Progenitor cell of endocrine pancreas (in vitro differentiated cells): ENCODE data around the gene RABEP1. TPM values are rescaled to one million over a fixed set of nuclear protein-coding genes. Genes with fewer than 3 reads are reported as not detected.
"Not testable (repeated sequence)": the region's sequence is repeated elsewhere in the genome, so short reads cannot be mapped to it uniquely, and the experiment has no call there.

Source experiments
- DNase-seq: peaks from one replicate; pipeline ENCODE4 v3.0.0; 2021; ENCODE audit warnings: low spot score; ENCODE audit not compliant: unreplicated experiment
- H3K27ac Mint-ChIP-seq: 2 replicates; pipeline ENCODE4 v1.8.0; 2021; ENCODE audit warnings: mild to moderate bottlenecking, moderate library complexity, mixed read lengths
- H3K27me3 Mint-ChIP-seq: 2 replicates; pipeline ENCODE4 v1.8.0; 2021; ENCODE audit warnings: mixed read lengths
- H3K36me3 Mint-ChIP-seq: 2 replicates; pipeline ENCODE4 v1.8.0; 2022; ENCODE audit warnings: mixed read lengths; ENCODE audit not compliant: insufficient read depth
- H3K4me1 Mint-ChIP-seq: 2 replicates; pipeline ENCODE4 v1.8.0; 2021; ENCODE audit warnings: low read depth, mixed read lengths
- H3K4me3 Mint-ChIP-seq: 2 replicates; pipeline ENCODE4 v1.8.0; 2021; ENCODE audit warnings: low read depth, mild to moderate bottlenecking, moderate library complexity, mixed read lengths
- H3K9me3 Mint-ChIP-seq: 2 replicates; pipeline ENCODE4 v1.8.0; 2021; ENCODE audit warnings: low read depth, mixed read lengths
- total RNA-seq: library from RNA; stranded (reverse); gene quantifications from 2 replicates; pipeline ENCODE4 v1.2.1, GENCODE V29; 2021
- TF ChIP-seq, protein P1 (sequence below): fragments of 200-600 bp; sonication (generic); IDR thresholded peaks from one replicate; pipeline ENCODE4 v1.5.0; 2021; ENCODE audit warnings: antibody characterized with exemption, mild to moderate bottlenecking; ENCODE audit not compliant: unreplicated experiment

The RABEP1 gene
- total RNA-seq, 1 donor from 2014 or later = 50.1 TPM

- no peak overlapping the region for H3K4me3 Mint-ChIP-seq
- no peak for DNase-seq
- H3K4me1 Mint-ChIP-seq = peaks cover 23% of the 10 kb centered on the region
- TF ChIP-seq, protein P1, sequence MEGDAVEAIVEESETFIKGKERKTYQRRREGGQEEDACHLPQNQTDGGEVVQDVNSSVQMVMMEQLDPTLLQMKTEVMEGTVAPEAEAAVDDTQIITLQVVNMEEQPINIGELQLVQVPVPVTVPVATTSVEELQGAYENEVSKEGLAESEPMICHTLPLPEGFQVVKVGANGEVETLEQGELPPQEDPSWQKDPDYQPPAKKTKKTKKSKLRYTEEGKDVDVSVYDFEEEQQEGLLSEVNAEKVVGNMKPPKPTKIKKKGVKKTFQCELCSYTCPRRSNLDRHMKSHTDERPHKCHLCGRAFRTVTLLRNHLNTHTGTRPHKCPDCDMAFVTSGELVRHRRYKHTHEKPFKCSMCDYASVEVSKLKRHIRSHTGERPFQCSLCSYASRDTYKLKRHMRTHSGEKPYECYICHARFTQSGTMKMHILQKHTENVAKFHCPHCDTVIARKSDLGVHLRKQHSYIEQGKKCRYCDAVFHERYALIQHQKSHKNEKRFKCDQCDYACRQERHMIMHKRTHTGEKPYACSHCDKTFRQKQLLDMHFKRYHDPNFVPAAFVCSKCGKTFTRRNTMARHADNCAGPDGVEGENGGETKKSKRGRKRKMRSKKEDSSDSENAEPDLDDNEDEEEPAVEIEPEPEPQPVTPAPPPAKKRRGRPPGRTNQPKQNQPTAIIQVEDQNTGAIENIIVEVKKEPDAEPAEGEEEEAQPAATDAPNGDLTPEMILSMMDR = no peak
- no peaks in the 10 kb centered on the region for H3K9me3 Mint-ChIP-seq
- H3K27me3 Mint-ChIP-seq = no peaks in the 10 kb centered on the region
- peaks cover 22% of the 10 kb centered on the region for H3K36me3 Mint-ChIP-seq
- H3K27ac Mint-ChIP-seq = no peak overlapping the region
These were observed 140.4 kb downstream of the RABEP1 start for GRCh38 chr17:5422505-5422904.

- Mint-ChIP-seq H3K36me3 (peaks cover 37% of the 10 kb centered on the region), H3K27ac (no peak overlapping the region), H3K9me3 (no peaks in the 10 kb centered on the region)
These were observed 142.8 kb downstream of the RABEP1 start for GRCh38 chr17:5424909-5425308.

DNA sequence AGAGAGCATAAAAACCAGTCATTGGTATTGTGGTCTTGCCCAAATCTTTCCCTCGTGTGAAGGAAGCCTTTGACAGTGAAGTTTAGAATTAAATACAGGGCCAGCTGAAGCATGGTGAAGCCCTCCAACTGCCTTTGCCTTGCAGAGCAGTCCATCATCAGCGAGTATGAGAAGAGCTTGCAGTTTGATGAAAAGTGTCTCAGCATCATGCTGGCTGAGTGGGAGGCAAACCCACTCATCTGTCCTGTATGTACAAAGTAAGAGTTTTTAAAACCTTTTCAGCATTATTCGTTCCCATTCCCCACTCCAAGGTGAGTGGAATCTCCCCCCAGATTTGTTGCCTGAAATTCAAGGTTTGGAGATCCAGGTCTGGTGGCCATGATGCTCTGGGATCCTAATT is 143.7 kb downstream of the RABEP1 start:
- Mint-ChIP-seq H3K27me3 (no peaks in the 10 kb centered on the region), H3K4me1 (peaks cover 11% of the 10 kb centered on the region), H3K4me3 (no peak overlapping the region), H3K36me3 (peaks cover 42% of the 10 kb centered on the region), H3K27ac (no peak overlapping the region), H3K9me3 (no peaks in the 10 kb centered on the region)
- DNase-seq = no peak
- TF ChIP-seq, protein P1 = no peak

More at GRCh38 chr17:5424909-5425308, 142.8 kb downstream of the RABEP1 start:
- peaks cover 14% of the 10 kb centered on the region for H3K4me1 Mint-ChIP-seq
- DNase-seq = no peak
- no peak overlapping the region for H3K4me3 Mint-ChIP-seq
- no peaks in the 10 kb centered on the region for H3K27me3 Mint-ChIP-seq
- TF ChIP-seq, protein P1 = no peak

GRCh38 chr17:5429191-5429887 is 147.3 kb downstream of the RABEP1 start:
- peak overlapping the region; percentile 0 for H3K27ac Mint-ChIP-seq
- peaks cover 43% of the 10 kb centered on the region for H3K36me3 Mint-ChIP-seq
- H3K4me3 Mint-ChIP-seq = no peak overlapping the region

GRCh38 chr17:5430413-5430999 is 148.4 kb downstream of the RABEP1 start:
- Mint-ChIP-seq H3K27ac (peak overlapping the region; percentile 93), H3K4me1 (no peaks in the 10 kb centered on the region), H3K9me3 (no peaks in the 10 kb centered on the region), H3K36me3 (peaks cover 39% of the 10 kb centered on the region), H3K4me3 (no peak overlapping the region), H3K27me3 (no peaks in the 10 kb centered on the region)
- no peak for DNase-seq
- TF ChIP-seq, protein P1 = no peak

More at GRCh38 chr17:5429191-5429887, 147.3 kb downstream of the RABEP1 start:
- TF ChIP-seq, protein P1 = no peak
- Mint-ChIP-seq H3K27me3 (no peaks in the 10 kb centered on the region), H3K9me3 (no peaks in the 10 kb centered on the region), H3K4me1 (no peaks in the 10 kb centered on the region)
- DNase-seq = no peak

- H3K27ac Mint-ChIP-seq = peak overlapping the region; percentile 93
- not testable (repeated sequence) for H3K9me3 Mint-ChIP-seq, H3K4me1 Mint-ChIP-seq, H3K27me3 Mint-ChIP-seq, H3K4me3 Mint-ChIP-seq, DNase-seq
- peaks cover 35% of the 10 kb centered on the region for H3K36me3 Mint-ChIP-seq
These were observed 149.2 kb downstream of the RABEP1 start for GRCh38 chr17:5431234-5431633.
